HG03378 (cell line): ENCODE measurements around the gene CTIF.

ENCODE experiments used
- ATAC-seq: cut with Tn5 transposase; IDR thresholded peaks from one replicate; pipeline ENCODE4 v1.9.1; 2021; ENCODE audit warnings: mild to moderate bottlenecking, moderate library complexity; ENCODE audit not compliant: unreplicated experiment

CTIF gene

GRCh38 chr18:48766487-48766886 lies 227.7 kb downstream of the CTIF start:
- no peak for ATAC-seq

- ATAC-seq = no peak
Measured at GRCh38 chr18:48767090-48767690, 228.4 kb downstream of the CTIF start.

GRCh38 chr18:48769006-48769636 lies 230.3 kb downstream of the CTIF start:
- ATAC-seq = no peak

GRCh38 chr18:48770243-48770642 lies 231.4 kb downstream of the CTIF start:
- no peak for ATAC-seq

- ATAC-seq = no peak
Measured at GRCh38 chr18:48771641-48772375, 233.0 kb downstream of the CTIF start.

GRCh38 chr18:48772457-48772856 lies 233.6 kb downstream of the CTIF start:
- no peak for ATAC-seq

GRCh38 chr18:48773821-48774220 lies 235.0 kb downstream of the CTIF start:
- ATAC-seq = no peak

- ATAC-seq = no peak
Measured at GRCh38 chr18:48774941-48775340, 236.1 kb downstream of the CTIF start.

GRCh38 chr18:48775372-48776155 lies 236.7 kb downstream of the CTIF start:
- no peak for ATAC-seq

- ATAC-seq = no peak
Measured at GRCh38 chr18:48776156-48776555, 237.3 kb downstream of the CTIF start.

- no peak for ATAC-seq
Measured at GRCh38 chr18:48776641-48777025, 237.8 kb downstream of the CTIF start.

GRCh38 chr18:48777026-48777743 lies 238.4 kb downstream of the CTIF start:
- ATAC-seq = no peak

GRCh38 chr18:48777744-48778116 lies 238.9 kb downstream of the CTIF start:
- ATAC-seq = no peak

GRCh38 chr18:48778344-48779011 lies 239.6 kb downstream of the CTIF start:
- no peak for ATAC-seq

GRCh38 chr18:48779462-48779861 lies 240.6 kb downstream of the CTIF start:
- ATAC-seq = no peak

GRCh38 chr18:48780201-48780912 lies 241.5 kb downstream of the CTIF start:
- ATAC-seq = no peak

GRCh38 chr18:48780913-48781162 lies 242.0 kb downstream of the CTIF start:
- no peak for ATAC-seq

GRCh38 chr18:48781163-48781987 lies 242.5 kb downstream of the CTIF start:
- ATAC-seq = no peak

GRCh38 chr18:48781988-48782363 lies 243.1 kb downstream of the CTIF start:
- ATAC-seq = no peak
